Suprapubic skin (tissue), 4 donors: ENCODE data around the gene DPYD.

Source experiments
- EP300 ChIP-seq: sonication (generic); formaldehyde crosslinking; IDR thresholded peaks from one replicate; pipeline ENCODE4 v1.6.1; 2017; ENCODE audit warnings: antibody characterized with exemption
- POLR2AphosphoS5 ChIP-seq, 3 donors: sonication (generic); formaldehyde crosslinking; IDR thresholded peaks; one replicate each; pipeline ENCODE4 v1.6.1; 2017; ENCODE audit warnings: antibody characterized with exemption in 3 of 3
- TF ChIP-seq, protein P1 (sequence below), 2 donors: fragments of 200-600 bp in 1 of 2; fragments of 450-650 bp in 1 of 2; sonication (generic) in 1 of 2; IDR thresholded peaks; one replicate each; pipeline ENCODE4 v1.5.1; 2016 to 2019; ENCODE audit warnings: antibody characterized with exemption in 2 of 2, mild to moderate bottlenecking in 1 of 2, moderate library complexity in 1 of 2

DNA sequence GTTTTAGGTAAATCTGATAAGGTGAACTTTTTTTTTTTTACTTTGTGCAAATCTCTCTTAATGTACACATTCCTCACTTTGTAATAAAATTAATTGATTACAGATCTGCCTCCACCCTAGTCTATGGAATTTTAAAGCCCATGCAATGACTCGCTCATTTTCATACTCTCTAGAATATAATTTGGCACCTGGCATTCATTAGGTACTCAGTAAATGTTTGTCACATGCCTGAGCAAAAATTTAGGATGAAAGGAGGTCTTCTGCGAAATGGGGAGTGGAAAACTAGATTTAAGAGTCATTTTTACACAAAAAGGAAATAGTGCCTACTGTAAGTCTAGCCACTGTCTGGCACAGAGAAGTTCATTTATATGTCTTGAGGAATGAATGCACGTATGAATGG, 350.1 kb downstream of the DPYD start:
- TF ChIP-seq, protein P1, sequence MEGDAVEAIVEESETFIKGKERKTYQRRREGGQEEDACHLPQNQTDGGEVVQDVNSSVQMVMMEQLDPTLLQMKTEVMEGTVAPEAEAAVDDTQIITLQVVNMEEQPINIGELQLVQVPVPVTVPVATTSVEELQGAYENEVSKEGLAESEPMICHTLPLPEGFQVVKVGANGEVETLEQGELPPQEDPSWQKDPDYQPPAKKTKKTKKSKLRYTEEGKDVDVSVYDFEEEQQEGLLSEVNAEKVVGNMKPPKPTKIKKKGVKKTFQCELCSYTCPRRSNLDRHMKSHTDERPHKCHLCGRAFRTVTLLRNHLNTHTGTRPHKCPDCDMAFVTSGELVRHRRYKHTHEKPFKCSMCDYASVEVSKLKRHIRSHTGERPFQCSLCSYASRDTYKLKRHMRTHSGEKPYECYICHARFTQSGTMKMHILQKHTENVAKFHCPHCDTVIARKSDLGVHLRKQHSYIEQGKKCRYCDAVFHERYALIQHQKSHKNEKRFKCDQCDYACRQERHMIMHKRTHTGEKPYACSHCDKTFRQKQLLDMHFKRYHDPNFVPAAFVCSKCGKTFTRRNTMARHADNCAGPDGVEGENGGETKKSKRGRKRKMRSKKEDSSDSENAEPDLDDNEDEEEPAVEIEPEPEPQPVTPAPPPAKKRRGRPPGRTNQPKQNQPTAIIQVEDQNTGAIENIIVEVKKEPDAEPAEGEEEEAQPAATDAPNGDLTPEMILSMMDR (IDR thresholded peaks at IDR 0.05): no peak
- TF ChIP-seq EP300: no peak
- no peak for TF ChIP-seq POLR2AphosphoS5 (IDR thresholded peaks at IDR 0.05)
